ENCODE data around the gene TRAF7.

The TRAF7 gene

DNA sequence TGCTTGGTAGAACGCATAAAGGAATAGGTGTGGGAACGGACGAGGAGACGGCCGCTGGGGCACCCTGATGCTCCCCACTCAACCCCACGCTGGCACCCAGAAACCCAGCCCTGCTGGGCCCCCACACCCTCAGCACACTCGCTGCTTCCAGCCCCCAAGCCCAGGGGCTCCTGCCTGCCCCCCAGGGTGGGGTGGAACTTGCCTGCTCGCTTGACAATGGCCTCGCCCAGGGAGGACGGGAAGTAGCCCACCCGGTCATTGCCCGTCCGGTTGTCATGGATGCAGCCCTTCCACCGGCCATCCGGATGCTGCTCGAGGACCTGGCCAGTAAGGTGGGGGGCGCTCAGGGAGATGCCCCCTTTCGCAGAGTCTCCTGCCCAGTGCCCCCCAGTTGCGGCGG is 30.9 kb downstream of the TRAF7 start:
- no peak for DNase-seq (ENCODE audit: low read depth)
- TF ChIP-seq, protein P1, sequence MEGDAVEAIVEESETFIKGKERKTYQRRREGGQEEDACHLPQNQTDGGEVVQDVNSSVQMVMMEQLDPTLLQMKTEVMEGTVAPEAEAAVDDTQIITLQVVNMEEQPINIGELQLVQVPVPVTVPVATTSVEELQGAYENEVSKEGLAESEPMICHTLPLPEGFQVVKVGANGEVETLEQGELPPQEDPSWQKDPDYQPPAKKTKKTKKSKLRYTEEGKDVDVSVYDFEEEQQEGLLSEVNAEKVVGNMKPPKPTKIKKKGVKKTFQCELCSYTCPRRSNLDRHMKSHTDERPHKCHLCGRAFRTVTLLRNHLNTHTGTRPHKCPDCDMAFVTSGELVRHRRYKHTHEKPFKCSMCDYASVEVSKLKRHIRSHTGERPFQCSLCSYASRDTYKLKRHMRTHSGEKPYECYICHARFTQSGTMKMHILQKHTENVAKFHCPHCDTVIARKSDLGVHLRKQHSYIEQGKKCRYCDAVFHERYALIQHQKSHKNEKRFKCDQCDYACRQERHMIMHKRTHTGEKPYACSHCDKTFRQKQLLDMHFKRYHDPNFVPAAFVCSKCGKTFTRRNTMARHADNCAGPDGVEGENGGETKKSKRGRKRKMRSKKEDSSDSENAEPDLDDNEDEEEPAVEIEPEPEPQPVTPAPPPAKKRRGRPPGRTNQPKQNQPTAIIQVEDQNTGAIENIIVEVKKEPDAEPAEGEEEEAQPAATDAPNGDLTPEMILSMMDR (IDR thresholded peaks at IDR 0.05; ENCODE audit: insufficient read depth, low read depth, low read length, missing control alignments): no peak

DNA sequence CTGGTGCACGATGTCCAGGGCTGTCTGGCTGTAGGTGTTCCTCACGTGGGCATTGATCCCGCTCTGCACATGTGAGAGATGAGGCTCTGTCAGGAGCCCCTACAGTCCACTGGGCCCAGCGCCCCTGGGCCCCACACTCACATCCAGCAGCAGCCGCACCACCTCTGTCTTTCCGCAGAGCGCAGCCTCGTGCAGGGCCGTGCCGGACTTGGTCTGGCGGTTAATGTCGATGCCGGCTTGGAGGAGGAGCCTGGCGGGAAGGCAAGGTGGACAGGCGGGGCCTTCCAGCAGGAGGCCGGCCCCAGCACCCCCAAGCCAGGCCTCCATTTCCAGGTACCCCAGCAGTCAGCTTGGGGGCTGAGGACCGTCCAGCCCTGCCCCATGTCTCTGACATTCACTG is 31.6 kb downstream of the TRAF7 start:
- DNase-seq (ENCODE audit: low read depth): no peak
- H3K4me3 ChIP-seq (ENCODE audit: low read depth, low read length): no peak overlapping the region
- TF ChIP-seq, protein P1 (IDR thresholded peaks at IDR 0.05; ENCODE audit: insufficient read depth, low read depth, low read length, missing control alignments): no peak

More for the DNA sequence above, 30.9 kb downstream of the TRAF7 start:
- no peak overlapping the region for H3K4me3 ChIP-seq (ENCODE audit: low read depth, low read length)

DNA sequence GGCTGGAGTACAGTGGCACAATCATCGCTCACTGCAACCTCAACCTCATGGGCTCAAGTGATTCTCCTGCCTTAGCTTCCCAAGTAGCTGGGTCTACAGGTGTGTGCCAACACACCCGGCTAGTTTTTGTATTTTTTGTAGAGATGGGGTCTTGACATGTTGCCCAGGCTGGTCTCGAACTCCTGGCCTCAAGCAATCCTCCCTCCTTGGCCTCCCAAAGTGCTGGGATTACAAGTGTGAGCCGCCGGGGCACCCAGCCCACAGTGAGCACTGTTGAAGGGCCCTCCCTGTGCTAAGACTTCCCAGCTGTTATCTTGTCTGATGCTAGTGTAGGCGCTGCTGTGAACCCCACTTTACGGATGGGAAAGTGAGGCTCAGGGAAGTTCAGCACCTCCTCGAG is 32.8 kb downstream of the TRAF7 start:
- DNase-seq (ENCODE audit: low read depth): no peak
- H3K4me3 ChIP-seq (ENCODE audit: low read depth, low read length): no peak overlapping the region
- TF ChIP-seq, protein P1 (IDR thresholded peaks at IDR 0.05; ENCODE audit: insufficient read depth, low read depth, low read length, missing control alignments): no peak

DNA sequence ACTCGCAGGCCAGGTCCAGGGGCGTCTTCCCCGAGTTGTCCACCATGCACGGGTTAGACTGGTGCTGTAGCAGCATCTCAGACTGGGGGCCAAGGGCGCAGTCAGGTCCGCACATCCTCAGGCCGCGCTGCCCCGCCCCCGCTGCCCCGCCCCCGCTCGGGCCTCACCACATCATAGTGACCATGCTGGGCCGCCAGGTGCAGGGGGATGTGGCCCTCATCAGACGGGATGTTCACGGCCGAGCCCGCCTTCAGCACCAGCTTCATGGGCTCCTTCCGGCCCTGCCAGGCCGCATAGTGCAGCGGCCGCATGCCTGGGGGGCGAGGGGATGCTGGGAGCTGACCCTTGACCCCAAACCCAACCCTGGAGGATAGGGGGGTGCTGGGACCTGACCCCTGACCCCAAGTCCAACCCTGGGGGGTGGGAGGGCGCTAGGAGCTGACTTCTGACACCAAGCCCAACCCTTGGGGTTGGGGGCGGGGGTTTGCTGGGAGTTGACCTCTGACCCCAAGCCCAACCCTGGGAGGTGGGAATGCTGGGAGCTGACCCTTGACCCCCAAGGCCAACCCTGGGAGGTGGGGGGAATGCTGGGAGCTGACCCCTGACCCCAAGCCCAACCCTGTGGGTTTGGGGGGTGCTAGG is 33.8 kb downstream of the TRAF7 start:
- DNase-seq (ENCODE audit: low read depth): no peak
- TF ChIP-seq, protein P1 (IDR thresholded peaks at IDR 0.05; ENCODE audit: insufficient read depth, low read depth, low read length, missing control alignments): no peak
- no peak overlapping the region for H3K4me3 ChIP-seq (ENCODE audit: low read depth, low read length)

DNA sequence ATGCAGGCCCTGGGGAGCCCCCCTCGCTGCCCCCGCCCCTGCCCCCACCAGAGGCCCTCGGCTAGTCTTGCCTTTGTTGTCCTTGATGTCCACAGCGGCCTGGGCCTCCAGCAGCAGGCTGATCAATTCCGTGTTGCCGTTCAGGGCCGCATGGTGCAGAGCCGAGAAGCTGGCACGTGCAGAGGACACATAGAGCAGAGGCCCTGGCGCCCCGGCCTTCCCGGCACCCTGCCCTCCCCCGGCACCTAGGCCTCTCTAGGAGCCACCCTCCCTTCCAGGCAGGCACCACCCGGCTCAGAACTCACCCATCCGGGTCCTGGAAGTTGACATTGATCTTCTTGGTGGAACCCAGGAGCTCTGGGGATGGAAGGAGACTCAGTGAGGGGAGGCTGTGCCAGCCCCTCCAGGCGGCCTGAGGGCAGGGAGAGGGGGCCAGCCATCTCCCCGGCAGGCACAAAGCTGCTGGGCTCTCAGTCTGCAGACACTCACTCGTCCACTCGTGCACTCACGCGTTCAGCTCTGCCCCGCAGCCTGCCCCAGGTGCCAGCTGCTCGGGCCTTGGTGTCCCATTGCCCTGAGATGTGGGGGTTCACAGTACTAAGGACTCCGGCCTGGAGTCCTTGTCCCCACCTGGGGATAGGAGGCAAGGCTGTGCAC is 34.5 kb downstream of the TRAF7 start:
- TF ChIP-seq, protein P1 (IDR thresholded peaks at IDR 0.05; ENCODE audit: insufficient read depth, low read depth, low read length, missing control alignments): no peak
- no peak for DNase-seq (ENCODE audit: low read depth)
- H3K4me3 ChIP-seq (ENCODE audit: low read depth, low read length): no peak overlapping the region

DNA sequence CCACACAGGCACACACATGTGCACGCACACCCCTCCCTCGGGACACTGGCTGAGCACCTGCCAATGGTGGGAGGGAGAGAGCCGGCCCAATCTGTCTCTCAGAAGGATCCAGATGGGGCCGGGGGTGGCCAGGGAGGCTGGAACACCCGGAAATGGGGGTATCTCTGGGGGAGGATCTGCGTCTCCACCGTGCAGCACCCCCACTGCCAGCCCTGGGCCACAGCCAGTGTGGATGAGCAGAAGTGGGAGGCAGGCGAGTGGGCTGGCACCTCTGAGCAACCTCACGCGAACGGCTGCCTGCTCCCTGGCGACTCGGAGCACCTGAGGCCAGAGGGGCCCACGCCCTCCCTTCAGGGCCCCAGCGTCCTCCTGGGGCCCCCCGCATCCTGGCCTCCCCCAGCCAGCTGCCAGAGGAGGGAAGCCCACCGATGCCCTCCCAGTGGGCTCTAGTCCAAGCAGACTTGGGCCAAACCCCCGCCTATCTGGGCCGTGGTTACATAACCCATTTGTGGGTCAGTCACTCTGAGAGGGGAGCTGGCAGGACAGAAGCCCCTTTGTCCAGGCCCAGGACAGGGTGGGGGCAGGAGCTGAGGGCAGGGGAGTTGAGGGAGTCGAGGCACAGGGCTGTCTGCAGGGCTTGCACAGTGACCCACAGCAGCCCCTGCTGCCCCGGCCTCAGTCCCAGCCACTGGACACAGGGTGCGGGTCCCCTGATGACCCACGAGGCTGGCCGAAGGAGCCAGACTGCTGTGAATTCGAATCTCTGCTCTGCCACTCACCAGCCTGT is 35.3 kb downstream of the TRAF7 start:
- H3K4me3 ChIP-seq (ENCODE audit: low read depth, low read length): no peak overlapping the region
- TF ChIP-seq, protein P1 (IDR thresholded peaks at IDR 0.05; ENCODE audit: insufficient read depth, low read depth, low read length, missing control alignments): no peak
- DNase-seq (ENCODE audit: low read depth): no peak

All from GM12865 (cell line).